Measurements from ENCODE around the gene CPEB2.

The CPEB2 gene

DNA sequence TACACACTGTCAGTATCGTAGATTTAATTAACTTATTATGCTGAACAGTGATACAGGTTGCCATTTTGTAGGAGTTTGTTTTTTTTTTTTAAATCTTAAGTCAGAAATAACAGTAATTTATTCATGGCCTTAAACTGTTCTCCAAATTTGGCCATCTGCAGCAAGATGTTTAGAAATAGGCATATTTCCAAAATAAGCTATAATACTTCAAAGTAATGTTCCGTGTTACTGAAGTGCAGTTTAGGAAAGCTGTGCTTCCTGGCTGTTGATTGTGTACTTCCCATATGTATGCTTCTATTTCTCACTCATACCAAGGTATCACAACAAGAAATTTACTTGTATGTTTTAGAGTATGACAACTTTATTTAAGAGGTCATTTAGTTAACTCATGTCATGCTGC is 28.9 kb downstream of the CPEB2 start:
- Histone ChIP-seq H3K4me3 (replicated peaks; ENCODE audit: insufficient read depth, low read length) (no peak overlapping the region), H3K27me3 (ENCODE audit: insufficient read depth, poor library complexity, severe bottlenecking) (no peaks in the 10 kb centered on the region), H3K27ac (replicated peaks) (no peak overlapping the region)
- TF ChIP-seq, protein P1, sequence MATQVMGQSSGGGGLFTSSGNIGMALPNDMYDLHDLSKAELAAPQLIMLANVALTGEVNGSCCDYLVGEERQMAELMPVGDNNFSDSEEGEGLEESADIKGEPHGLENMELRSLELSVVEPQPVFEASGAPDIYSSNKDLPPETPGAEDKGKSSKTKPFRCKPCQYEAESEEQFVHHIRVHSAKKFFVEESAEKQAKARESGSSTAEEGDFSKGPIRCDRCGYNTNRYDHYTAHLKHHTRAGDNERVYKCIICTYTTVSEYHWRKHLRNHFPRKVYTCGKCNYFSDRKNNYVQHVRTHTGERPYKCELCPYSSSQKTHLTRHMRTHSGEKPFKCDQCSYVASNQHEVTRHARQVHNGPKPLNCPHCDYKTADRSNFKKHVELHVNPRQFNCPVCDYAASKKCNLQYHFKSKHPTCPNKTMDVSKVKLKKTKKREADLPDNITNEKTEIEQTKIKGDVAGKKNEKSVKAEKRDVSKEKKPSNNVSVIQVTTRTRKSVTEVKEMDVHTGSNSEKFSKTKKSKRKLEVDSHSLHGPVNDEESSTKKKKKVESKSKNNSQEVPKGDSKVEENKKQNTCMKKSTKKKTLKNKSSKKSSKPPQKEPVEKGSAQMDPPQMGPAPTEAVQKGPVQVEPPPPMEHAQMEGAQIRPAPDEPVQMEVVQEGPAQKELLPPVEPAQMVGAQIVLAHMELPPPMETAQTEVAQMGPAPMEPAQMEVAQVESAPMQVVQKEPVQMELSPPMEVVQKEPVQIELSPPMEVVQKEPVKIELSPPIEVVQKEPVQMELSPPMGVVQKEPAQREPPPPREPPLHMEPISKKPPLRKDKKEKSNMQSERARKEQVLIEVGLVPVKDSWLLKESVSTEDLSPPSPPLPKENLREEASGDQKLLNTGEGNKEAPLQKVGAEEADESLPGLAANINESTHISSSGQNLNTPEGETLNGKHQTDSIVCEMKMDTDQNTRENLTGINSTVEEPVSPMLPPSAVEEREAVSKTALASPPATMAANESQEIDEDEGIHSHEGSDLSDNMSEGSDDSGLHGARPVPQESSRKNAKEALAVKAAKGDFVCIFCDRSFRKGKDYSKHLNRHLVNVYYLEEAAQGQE (IDR thresholded peaks at IDR 0.05; ENCODE audit: insufficient replicate concordance, low read depth): no peak
- DNase-seq (ENCODE audit: low read depth in 1 of 2, low spot score in 1 of 2): no peak

GRCh38 chr4:15031993-15032675 is 29.9 kb downstream of the CPEB2 start:
- H3K27ac ChIP-seq (replicated peaks): no peak overlapping the region
- H3K27me3 ChIP-seq (ENCODE audit: insufficient read depth, poor library complexity, severe bottlenecking): no peaks in the 10 kb centered on the region
- H3K4me3 ChIP-seq (replicated peaks; ENCODE audit: insufficient read depth, low read length): no peak overlapping the region
- no peak for DNase-seq (ENCODE audit: low read depth in 1 of 2, low spot score in 1 of 2)
- TF ChIP-seq POLR2AphosphoS5 (IDR thresholded peaks at IDR 0.05; ENCODE audit: low read depth): no peak
- TF ChIP-seq GABPA (IDR thresholded peaks at IDR 0.05; ENCODE audit: low read depth): no peak
- TF ChIP-seq, protein P1 (IDR thresholded peaks at IDR 0.05; ENCODE audit: insufficient replicate concordance, low read depth): no peak

GRCh38 chr4:15034071-15034764 is 31.9 kb downstream of the CPEB2 start:
- Histone ChIP-seq H3K4me3 (replicated peaks; ENCODE audit: insufficient read depth, low read length) (no peak overlapping the region), H3K27ac (replicated peaks) (no peak overlapping the region), H3K27me3 (ENCODE audit: insufficient read depth, poor library complexity, severe bottlenecking) (no peaks in the 10 kb centered on the region)
- DNase-seq (ENCODE audit: low read depth in 1 of 2, low spot score in 1 of 2): no peak
- TF ChIP-seq CTCF (IDR thresholded peaks at IDR 0.05; ENCODE audit: insufficient read depth, low read length): no peak
- no peak for TF ChIP-seq POLR2AphosphoS5 (IDR thresholded peaks at IDR 0.05; ENCODE audit: low read depth)
- no peak for TF ChIP-seq GABPA (IDR thresholded peaks at IDR 0.05; ENCODE audit: low read depth)
- TF ChIP-seq, protein P1 (IDR thresholded peaks at IDR 0.05; ENCODE audit: insufficient replicate concordance, low read depth): no peak
- no peak for TF ChIP-seq SPI1 (IDR thresholded peaks at IDR 0.05; ENCODE audit: borderline replicate concordance, low read depth)

GRCh38 chr4:15035159-15035558 is 32.9 kb downstream of the CPEB2 start:
- DNase-seq (ENCODE audit: low read depth in 1 of 2, low spot score in 1 of 2): no peak
- H3K4me3 ChIP-seq (replicated peaks; ENCODE audit: insufficient read depth, low read length): no peak overlapping the region
- TF ChIP-seq GABPA (IDR thresholded peaks at IDR 0.05; ENCODE audit: low read depth) (no peak), SPI1 (IDR thresholded peaks at IDR 0.05; ENCODE audit: borderline replicate concordance, low read depth) (no peak), CTCF (IDR thresholded peaks at IDR 0.05; ENCODE audit: insufficient read depth, low read length) (no peak), POLR2AphosphoS5 (IDR thresholded peaks at IDR 0.05; ENCODE audit: low read depth) (no peak)
- TF ChIP-seq, protein P1 (IDR thresholded peaks at IDR 0.05; ENCODE audit: insufficient replicate concordance, low read depth): no peak

More at GRCh38 chr4:15035159-15035558, 32.9 kb downstream of the CPEB2 start:
- H3K27ac ChIP-seq (replicated peaks): no peak overlapping the region
- H3K27me3 ChIP-seq (ENCODE audit: insufficient read depth, poor library complexity, severe bottlenecking): no peaks in the 10 kb centered on the region

All from HL-60 (cell line).